IMR-90 (cell line): ENCODE measurements around the gene MUC21. TPM values are rescaled to one million over a fixed set of nuclear protein-coding genes. Genes with fewer than 3 reads are reported as not detected.
"Not testable (repeated sequence)": the region's sequence is repeated elsewhere in the genome, so short reads cannot be mapped to it uniquely, and the experiment has no call there.

Experiments
- ATAC-seq: fragments of 200-7000 bp; cut with Tn5 transposase; 2 replicates; pipeline ENCODE4 v1.9.1; 2020; ENCODE audit warnings: low read depth, mild to moderate bottlenecking, moderate library complexity
- BruUV-seq: library from RNA; stranded (reverse); fragments of 400-500 nt; replicated peaks from 2 replicates; lab custom pipeline; 2021; lab: Mats Ljungman, UMichigan
- CTCF ChIA-PET: fragments of 300-600 bp; formaldehyde crosslinking; extraction: SDS; loops from one replicate; lab custom pipeline; 2021; ENCODE audit warnings: antibody characterized with exemption; lab: Yijun Ruan, JAX
- POLR2A ChIA-PET: fragments of 300-600 bp; sonication (Branson Sonifier 250); formaldehyde crosslinking; loops from one replicate; lab custom pipeline; 2022; ENCODE audit warnings: antibody characterized with exemption; ENCODE audit not compliant: unreplicated experiment; lab: Charles Lee
- DNase-seq: peaks from one replicate; pipeline ENCODE4 v3.0.0; 2013
- H2AFZ ChIP-seq: replicated peaks from 2 replicates; pipeline ENCODE3; 2013; ENCODE audit warnings: low read length, mild to moderate bottlenecking; ENCODE audit not compliant: poor library complexity
- H2AK5ac ChIP-seq: 2 replicates; pipeline ENCODE4 v1.6.1; 2013; ENCODE audit warnings: low read depth, low read length, inconsistent platforms
- H2AK9ac ChIP-seq: replicated peaks from 2 replicates; pipeline ENCODE3; 2013; ENCODE audit warnings: mild to moderate bottlenecking, low read depth, low read length, moderate library complexity; ENCODE audit not compliant: poor library complexity
- H2BK120ac ChIP-seq: 2 replicates; pipeline ENCODE4 v1.6.1; 2013; ENCODE audit warnings: low read depth, low read length, inconsistent platforms
- H2BK15ac ChIP-seq: 3 replicates; pipeline ENCODE4 v1.6.1; 2013; ENCODE audit warnings: low read depth, low read length, inconsistent platforms
- H2BK20ac ChIP-seq: 2 replicates; pipeline ENCODE4 v1.6.1; 2013; ENCODE audit warnings: low read depth, mild to moderate bottlenecking, inconsistent platforms, low read length, moderate library complexity
- H2BK5ac ChIP-seq: 2 replicates; pipeline ENCODE4 v1.6.1; 2013; ENCODE audit warnings: mild to moderate bottlenecking, low read depth, low read length, inconsistent platforms; ENCODE audit not compliant: poor library complexity, severe bottlenecking
- H3K14ac ChIP-seq: replicated peaks from 2 replicates; pipeline ENCODE4 v1.6.1; 2013; ENCODE audit warnings: low read depth, low read length, inconsistent platforms
- H3K18ac ChIP-seq: 2 replicates; pipeline ENCODE4 v1.6.1; 2013; ENCODE audit warnings: low read depth, low read length, control low read depth
- H3K23ac ChIP-seq: 2 replicates; pipeline ENCODE4 v1.6.1; 2013; ENCODE audit warnings: low read depth, low read length, inconsistent platforms
- H3K27ac ChIP-seq: 2 replicates; pipeline ENCODE4 v1.5.1; 2013; ENCODE audit warnings: mild to moderate bottlenecking, control low read depth, low read length; ENCODE audit not compliant: insufficient read depth
- H3K27me3 ChIP-seq: 2 replicates; pipeline ENCODE4 v1.6.1; 2013; ENCODE audit warnings: low read length; ENCODE audit not compliant: control insufficient read depth, insufficient read depth
- H3K36me3 ChIP-seq: 2 replicates; pipeline ENCODE4 v1.6.1; 2013; ENCODE audit warnings: low read length, mixed read lengths; ENCODE audit not compliant: control insufficient read depth, insufficient read depth
- H3K4ac ChIP-seq: 2 replicates; pipeline ENCODE4 v1.6.1; 2013; ENCODE audit warnings: low read depth, low read length, inconsistent platforms
- H3K4me1 ChIP-seq: 2 replicates; pipeline ENCODE4 v1.6.1; 2013; ENCODE audit warnings: low read length, mixed read lengths; ENCODE audit not compliant: control insufficient read depth, insufficient read depth
- H3K4me2 ChIP-seq: 2 replicates; pipeline ENCODE4 v1.6.1; 2013; ENCODE audit warnings: low read depth, mild to moderate bottlenecking, control low read depth, low read length, moderate library complexity
- H3K4me3 ChIP-seq: 2 replicates; pipeline ENCODE4 v1.5.1; 2013; ENCODE audit warnings: low read depth, mild to moderate bottlenecking, control low read depth, low read length, moderate library complexity; ENCODE audit not compliant: insufficient read depth
- H3K56ac ChIP-seq: 2 replicates; pipeline ENCODE4 v1.6.1; 2013; ENCODE audit warnings: low read length, inconsistent platforms; ENCODE audit not compliant: insufficient read depth; ENCODE audit errors: extremely low read depth
- H3K79me1 ChIP-seq, 2 experiments: 2 replicates each; pipeline ENCODE4 v1.6.1; 2013; ENCODE audit warnings: low read length in 2 of 2, inconsistent platforms in 1 of 2, low read depth in 1 of 2
- H3K9ac ChIP-seq: 2 replicates; pipeline ENCODE4 v1.6.1; 2013; ENCODE audit warnings: low read depth, low read length, control low read depth
- H3K9me1 ChIP-seq: 2 replicates; pipeline ENCODE4 v1.6.1; 2013; ENCODE audit warnings: low read length, inconsistent platforms; ENCODE audit not compliant: insufficient read depth
- H3K9me3 ChIP-seq: 2 replicates; pipeline ENCODE4 v1.6.1; 2013; ENCODE audit warnings: low read length; ENCODE audit not compliant: control insufficient read depth, insufficient read depth
- H4K20me1 ChIP-seq: 2 replicates; pipeline ENCODE4 v1.6.1; 2013; ENCODE audit warnings: low read length, inconsistent platforms; ENCODE audit not compliant: insufficient read depth
- H4K5ac ChIP-seq: 2 replicates; pipeline ENCODE4 v1.6.1; 2013; ENCODE audit warnings: mild to moderate bottlenecking, low read depth, low read length, control low read depth
- H4K8ac ChIP-seq, 2 experiments: 2 replicates each; pipeline ENCODE4 v1.6.1; 2013; ENCODE audit warnings: low read depth in 2 of 2, low read length in 2 of 2, control low read depth in 1 of 2, inconsistent platforms in 1 of 2
- H4K91ac ChIP-seq: 2 replicates; pipeline ENCODE4 v1.6.1; 2013; ENCODE audit warnings: low read depth, low read length, inconsistent platforms; ENCODE audit not compliant: insufficient read depth
- WGBS, 2 experiments: methylation state at CpG; one replicate each; pipeline versions ENCODE4 v1.1.5 to v1.1.7; 2013; ENCODE audit warnings: missing lambda C conversion rate in 2 of 2; ENCODE audit not compliant: insufficient read length in 1 of 2; ENCODE audit errors: extremely low coverage in 2 of 2; 5-methylcytosine and 5-hydroxymethylcytosine counted together
- dilution Hi-C: fragments of 300-500 bp; cut with HindIII; formaldehyde crosslinking; loops from one replicate; pipeline ENCODE4 v1.14.3; 2018; ENCODE audit warnings: low sequenced_read_pairs; ENCODE audit not compliant: unreplicated experiment
- in situ Hi-C: fragments of 300-500 bp; cut with MboI; formaldehyde crosslinking; loops from 3 replicates; pipeline ENCODE4 v1.14.3; 2019; ENCODE audit warnings: low sequenced_read_pairs, inconsistent platforms, mixed read lengths
- intact Hi-C: fragments of 100-400 bp; cut with micrococcal nuclease; formaldehyde crosslinking; loops from 2 replicates; pipeline ENCODE4 v1.10.0; 2022
- polyA plus RNA-seq, 3 experiments: library from polyadenylated mRNA; depleted of rRNA; stranded (reverse); fragments of >200 nt; gene quantifications; 2 replicates each; pipeline ENCODE4 v1.2.3, GENCODE V29; 2012; ENCODE audit warnings: low replicate concordance in 1 of 3
- total RNA-seq: library from RNA; depleted of rRNA; stranded (reverse); fragments of >200 nt; gene quantifications from 2 replicates; pipeline ENCODE4 v1.2.3, GENCODE V29; 2012

The MUC21 gene
- total and polyA plus RNA-seq, 2 of the 4 experiments (the other 2 are of a cell fraction), result not detected

GRCh38 chr6:31000067-31000860 lies 16.7 kb downstream of the MUC21 start:
- H3K9me3 ChIP-seq, intact Hi-C loops, dilution Hi-C loops, ATAC-seq, H2AFZ ChIP-seq, H2AK9ac ChIP-seq, H4K20me1 ChIP-seq, DNase-seq, H3K56ac ChIP-seq, H3K27ac ChIP-seq, H3K79me1 ChIP-seq, H3K18ac ChIP-seq, H2BK15ac ChIP-seq, H3K4ac ChIP-seq, POLR2A ChIA-PET, H3K4me2 ChIP-seq, H2AK5ac ChIP-seq, H3K36me3 ChIP-seq, H2BK20ac ChIP-seq, in situ Hi-C loops, H3K14ac ChIP-seq, H3K27me3 ChIP-seq, H3K9me1 ChIP-seq, H3K23ac ChIP-seq, BruUV-seq, H3K4me3 ChIP-seq, H3K4me1 ChIP-seq, H2BK5ac ChIP-seq, H4K91ac ChIP-seq, H4K5ac ChIP-seq, H4K8ac ChIP-seq, H3K9ac ChIP-seq, H2BK120ac ChIP-seq: not testable (repeated sequence)
- WGBS, 2 experiments, result 100% methylated on average over 1 of the region's 39 CpGs; no CpG with 5 or more reads in 1 of the 2 experiments
- CTCF ChIA-PET, result interaction anchor here (0.9 to 1.2 kb wide), 2 partner anchors 36 to 51 kb away, joined by 3 read pairs; no protein-coding TSS in a partner anchor
